AG04450 (cell line): Measurements from ENCODE around the gene FAR1. TPM values are rescaled to one million over a fixed set of nuclear protein-coding genes. Genes with fewer than 3 reads are reported as not detected.
"Not testable (repeated sequence)": the region's sequence is repeated elsewhere in the genome, so short reads cannot be mapped to it uniquely, and the experiment has no call there.

Source experiments
- CTCF ChIA-PET: fragments of 300-600, 350-600 bp; formaldehyde crosslinking; extraction: SDS; loops from one replicate; lab custom pipeline; 2022; ENCODE audit warnings: antibody characterized with exemption, inconsistent platforms; lab: Charles Lee
- POLR2A ChIA-PET: fragments of 350-600 bp; formaldehyde crosslinking; extraction: SDS; loops from one replicate; lab custom pipeline; 2021; ENCODE audit warnings: antibody characterized with exemption, inconsistent platforms; lab: Yijun Ruan, JAX
- DNase-seq: peaks from one replicate; pipeline ENCODE4 v3.0.0-alpha.2; 2011; ENCODE audit warnings: low read depth, low spot score
- H3K27ac ChIP-seq: one replicate; pipeline ENCODE4 v1.5.1; 2012; ENCODE audit warnings: low read depth, low read length, control low read depth
- H3K27me3 ChIP-seq: one replicate; pipeline ENCODE4 v1.6.0; 2012; ENCODE audit warnings: low read length; ENCODE audit not compliant: control insufficient read depth, insufficient read depth
- H3K4me3 ChIP-seq: 2 replicates; pipeline ENCODE4 v1.5.1; 2011; ENCODE audit warnings: mild to moderate bottlenecking, low read depth, low read length, control low read depth
- H3K9me3 ChIP-seq: 2 replicates; pipeline ENCODE4 v1.5.1; 2012; ENCODE audit warnings: low read length; ENCODE audit not compliant: control insufficient read depth, insufficient read depth
- CTCF ChIP-seq: IDR thresholded peaks from 2 replicates; pipeline ENCODE4 v1.5.1; 2011; ENCODE audit warnings: low read depth, low read length, control low read depth, inconsistent platforms
- polyA plus RNA-seq: library from polyadenylated mRNA; depleted of rRNA; stranded (reverse); fragments of >200 nt; gene quantifications from 2 replicates; pipeline ENCODE4 v1.2.3, GENCODE V29; 2011

Gene FAR1
- polyA plus RNA-seq, 1 experiment, result 71.7 TPM

- POLR2A ChIA-PET, result no interaction called here
- CTCF ChIA-PET, result no interaction called here
- Histone ChIP-seq H3K27me3 (no peaks in the 10 kb centered on the region), H3K9me3 (no peaks in the 10 kb centered on the region), H3K4me3 (no peak overlapping the region), H3K27ac (no peak overlapping the region)
- no peak for DNase-seq
- TF ChIP-seq CTCF, result no peak
Observed at GRCh38 chr11:13649619-13650018, 18.8 kb upstream of the FAR1 start.

GRCh38 chr11:13651515-13651914, 17.0 kb upstream of the FAR1 start:
- H3K27ac ChIP-seq, H3K4me3 ChIP-seq, DNase-seq, H3K27me3 ChIP-seq, POLR2A ChIA-PET, H3K9me3 ChIP-seq: not testable (repeated sequence)
- CTCF ChIA-PET, result interaction anchor here (1.8 kb wide), 1 partner anchor 16 kb away, joined by 3 read pairs; no protein-coding TSS in a partner anchor

- TF ChIP-seq CTCF, result no peak
- Histone ChIP-seq H3K27me3 (no peaks in the 10 kb centered on the region), H3K9me3 (no peaks in the 10 kb centered on the region), H3K4me3 (no peak overlapping the region), H3K27ac (no peak overlapping the region)
- CTCF ChIA-PET, result no interaction called here
- POLR2A ChIA-PET, result no interaction called here
- DNase-seq, result no peak
Observed at GRCh38 chr11:13661074-13661623, 7.3 kb upstream of the FAR1 start.

GRCh38 chr11:13663631-13664071, 4.8 kb upstream of the FAR1 start:
- no peak overlapping the region for H3K4me3 ChIP-seq
- H3K27me3 ChIP-seq, result no peaks in the 10 kb centered on the region
- CTCF ChIA-PET, result interaction anchor here (0.6 kb wide), 1 partner anchor 484 kb away, joined by 5 read pairs; no protein-coding TSS in a partner anchor
- no peak for DNase-seq
- no peaks in the 10 kb centered on the region; the same call in 1 of the 2 replicates for H3K9me3 ChIP-seq
- H3K27ac ChIP-seq, result no peak overlapping the region
- POLR2A ChIA-PET, result no interaction called here
- no peak for TF ChIP-seq CTCF

- DNase-seq, result no peak
- no peak overlapping the region for H3K27ac ChIP-seq
- H3K27me3 ChIP-seq, result no peaks in the 10 kb centered on the region
- CTCF ChIA-PET, result no interaction called here
- no peak for TF ChIP-seq CTCF
- H3K4me3 ChIP-seq, result no peak overlapping the region
- H3K9me3 ChIP-seq, result no peaks in the 10 kb centered on the region; the same call in 1 of the 2 replicates
- POLR2A ChIA-PET, result no interaction called here
Observed at GRCh38 chr11:13664351-13664750, 4.1 kb upstream of the FAR1 start.
